Measurements from ENCODE around the gene OAT.

The OAT gene

DNA sequence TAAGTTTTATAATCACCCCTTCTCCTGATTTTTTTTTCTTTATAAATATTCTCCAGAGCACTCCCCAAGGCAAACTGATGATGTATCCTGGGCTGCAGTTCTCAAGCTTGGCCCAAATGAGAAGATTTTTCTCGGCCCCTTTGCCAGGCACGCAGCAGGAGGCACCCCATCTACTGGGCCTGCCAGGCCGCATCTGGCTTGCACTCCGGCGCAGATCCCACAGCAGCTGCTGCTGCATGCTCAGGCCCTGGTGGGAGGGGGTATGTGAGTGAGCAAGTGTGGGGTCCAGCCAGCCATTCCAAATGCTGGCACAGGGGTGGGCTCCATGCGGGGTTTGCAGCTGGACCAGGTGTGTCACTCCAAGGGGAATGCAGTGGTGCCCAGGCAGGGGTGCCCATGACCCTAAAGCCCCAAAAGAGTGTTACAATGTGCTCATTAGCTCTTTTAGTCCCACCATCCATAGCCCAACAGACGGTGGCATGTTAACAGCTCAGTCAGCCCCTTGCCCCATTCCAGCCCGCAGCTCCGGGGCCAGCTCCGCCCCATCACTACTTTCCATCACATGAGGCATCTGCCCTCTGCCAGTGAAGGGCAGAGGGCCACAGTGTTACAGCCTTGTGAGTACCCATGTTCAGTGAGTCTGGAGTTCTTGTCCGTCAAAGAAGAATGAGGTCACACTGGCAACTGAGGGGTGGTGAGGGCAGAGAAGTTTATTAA is 25.9 kb downstream of the OAT start:
- no peak overlapping the region for H2AFZ ChIP-seq (ENCODE audit: low read length)
- no peaks in the 10 kb centered on the region for H3K9me2 ChIP-seq (replicated peaks; ENCODE audit: insufficient read depth, low read length)
- no peaks in the 10 kb centered on the region for H3F3A ChIP-seq (ENCODE audit: insufficient read depth, low read length)
- no peak for DNase-seq
- H3K9me3 ChIP-seq (replicated peaks; ENCODE audit: insufficient read depth, low read length) = no peaks in the 10 kb centered on the region
- no peak overlapping the region for H3K4me2 ChIP-seq (ENCODE audit: low read depth, low read length)
- no peak overlapping the region for H3K9ac ChIP-seq (ENCODE audit: low read length)
- peaks cover 4% of the 10 kb centered on the region; the same call in 1 of the 2 replicates for H3K36me3 ChIP-seq (replicated peaks; ENCODE audit: insufficient read depth, low read length)
- H3K4me1 ChIP-seq (ENCODE audit: low read length) = no peaks in the 10 kb centered on the region
- H3K79me2 ChIP-seq (ENCODE audit: low read length) = no peaks in the 10 kb centered on the region
- TF ChIP-seq EZH2 (optimal IDR thresholded peaks at IDR 0.05; ENCODE audit: low read depth, low read length) = no peak
- no peak for TF ChIP-seq EZH2phosphoT487 (IDR thresholded peaks at IDR 0.05; ENCODE audit: low read length)
- TF ChIP-seq, protein P1, sequence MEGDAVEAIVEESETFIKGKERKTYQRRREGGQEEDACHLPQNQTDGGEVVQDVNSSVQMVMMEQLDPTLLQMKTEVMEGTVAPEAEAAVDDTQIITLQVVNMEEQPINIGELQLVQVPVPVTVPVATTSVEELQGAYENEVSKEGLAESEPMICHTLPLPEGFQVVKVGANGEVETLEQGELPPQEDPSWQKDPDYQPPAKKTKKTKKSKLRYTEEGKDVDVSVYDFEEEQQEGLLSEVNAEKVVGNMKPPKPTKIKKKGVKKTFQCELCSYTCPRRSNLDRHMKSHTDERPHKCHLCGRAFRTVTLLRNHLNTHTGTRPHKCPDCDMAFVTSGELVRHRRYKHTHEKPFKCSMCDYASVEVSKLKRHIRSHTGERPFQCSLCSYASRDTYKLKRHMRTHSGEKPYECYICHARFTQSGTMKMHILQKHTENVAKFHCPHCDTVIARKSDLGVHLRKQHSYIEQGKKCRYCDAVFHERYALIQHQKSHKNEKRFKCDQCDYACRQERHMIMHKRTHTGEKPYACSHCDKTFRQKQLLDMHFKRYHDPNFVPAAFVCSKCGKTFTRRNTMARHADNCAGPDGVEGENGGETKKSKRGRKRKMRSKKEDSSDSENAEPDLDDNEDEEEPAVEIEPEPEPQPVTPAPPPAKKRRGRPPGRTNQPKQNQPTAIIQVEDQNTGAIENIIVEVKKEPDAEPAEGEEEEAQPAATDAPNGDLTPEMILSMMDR (IDR thresholded peaks at IDR 0.05; ENCODE audit: low read length) = no peak
- no peak overlapping the region for H3K4me3 ChIP-seq (ENCODE audit: low read length)
- H3K27me3 ChIP-seq (replicated peaks; ENCODE audit: insufficient read depth, low read length) = no peaks in the 10 kb centered on the region
- H4K20me1 ChIP-seq (ENCODE audit: insufficient read depth, low read length) = no peaks in the 10 kb centered on the region
- no peak overlapping the region for H3K27ac ChIP-seq (ENCODE audit: low read length)

DNA sequence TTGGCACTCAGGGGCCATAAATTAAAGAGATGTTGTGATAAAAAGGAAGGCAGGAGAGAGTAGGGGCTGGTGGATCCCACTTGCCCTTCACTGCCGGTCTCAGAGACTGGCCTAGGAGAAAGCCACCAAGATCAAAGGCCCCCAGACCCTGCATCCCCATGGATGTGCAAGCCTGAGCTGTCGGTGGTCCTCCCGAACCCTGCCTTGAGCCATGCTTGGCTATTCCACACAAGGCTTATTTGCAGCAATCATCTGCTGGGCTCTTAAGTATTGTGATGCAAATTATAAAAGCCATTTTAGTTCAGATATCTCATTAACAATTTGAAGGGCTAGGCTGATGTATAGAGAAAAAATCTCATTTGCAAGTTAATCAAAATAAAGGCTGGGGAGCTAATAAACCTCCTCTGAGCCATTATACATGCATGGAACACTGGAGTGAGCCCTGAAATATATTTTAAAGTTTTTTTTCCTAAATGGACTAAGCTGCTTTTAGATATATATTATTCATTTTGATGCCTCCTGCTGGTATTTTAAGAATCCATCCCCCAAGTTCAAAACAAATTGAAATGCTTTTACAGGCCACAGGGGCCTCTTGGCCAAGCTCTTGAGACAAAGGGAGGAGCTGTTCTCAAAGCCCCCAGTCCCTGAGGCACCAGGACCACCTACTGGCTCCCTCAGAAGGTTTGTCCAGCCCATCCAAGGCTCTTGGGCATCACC is 28.1 kb downstream of the OAT start:
- no peaks in the 10 kb centered on the region for H3K9me3 ChIP-seq (replicated peaks; ENCODE audit: insufficient read depth, low read length)
- no peak overlapping the region for H3K4me2 ChIP-seq (ENCODE audit: low read depth, low read length)
- H3K4me3 ChIP-seq (ENCODE audit: low read length) = no peak overlapping the region
- H3K9ac ChIP-seq (ENCODE audit: low read length) = no peak overlapping the region
- H3K27ac ChIP-seq (ENCODE audit: low read length) = no peak overlapping the region
- no peaks in the 10 kb centered on the region for H3K79me2 ChIP-seq (ENCODE audit: low read length)
- H3K27me3 ChIP-seq (replicated peaks; ENCODE audit: insufficient read depth, low read length) = no peaks in the 10 kb centered on the region
- TF ChIP-seq EZH2phosphoT487 (IDR thresholded peaks at IDR 0.05; ENCODE audit: low read length) = no peak
- TF ChIP-seq, protein P1 (IDR thresholded peaks at IDR 0.05; ENCODE audit: low read length) = no peak
- H3K36me3 ChIP-seq (replicated peaks; ENCODE audit: insufficient read depth, low read length) = no peaks in the 10 kb centered on the region
- no peaks in the 10 kb centered on the region for H3K4me1 ChIP-seq (ENCODE audit: low read length)
- H3K9me2 ChIP-seq (replicated peaks; ENCODE audit: insufficient read depth, low read length) = no peaks in the 10 kb centered on the region
- no peak for DNase-seq
- H3F3A ChIP-seq (ENCODE audit: insufficient read depth, low read length) = no peaks in the 10 kb centered on the region
- H4K20me1 ChIP-seq (ENCODE audit: insufficient read depth, low read length) = no peaks in the 10 kb centered on the region
- H2AFZ ChIP-seq (ENCODE audit: low read length) = no peak overlapping the region

DNA sequence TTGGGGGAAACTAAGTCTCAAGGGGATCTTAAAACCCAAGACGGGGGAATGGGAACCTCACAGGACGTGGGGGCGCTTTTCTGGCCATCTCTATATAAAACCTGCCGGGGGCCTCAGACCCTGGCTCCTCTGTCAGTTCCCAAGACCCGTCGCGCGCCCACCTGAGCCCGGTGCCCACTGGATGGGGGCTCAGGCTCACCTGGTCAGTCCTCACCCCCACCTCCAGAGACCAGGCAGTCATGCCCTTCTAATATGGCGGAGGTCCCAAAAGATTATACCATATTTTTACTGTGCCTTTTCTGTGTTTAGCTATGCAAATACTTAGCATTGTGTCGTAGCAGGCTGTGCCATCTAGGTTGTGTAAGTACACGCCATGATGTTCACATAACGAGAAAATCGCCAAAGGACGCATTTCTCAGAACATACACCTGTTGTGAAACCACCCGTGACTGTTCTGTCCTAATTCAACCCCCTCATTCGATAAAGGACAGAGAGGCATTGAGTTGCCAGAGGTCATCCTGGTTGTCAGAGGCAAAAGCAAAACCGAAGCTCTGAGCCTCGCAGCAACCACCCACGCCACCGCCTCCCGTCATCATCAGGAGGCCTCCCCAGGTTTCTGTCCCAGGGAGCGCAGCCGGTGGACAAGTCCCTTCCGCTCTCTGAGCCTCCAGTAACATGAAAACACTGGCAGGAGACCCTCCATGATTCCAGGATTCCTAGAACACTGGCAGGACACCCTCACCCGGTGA is 28.9 kb downstream of the OAT start:
- peak overlapping the region; percentile 53; the same call in 1 of the 2 replicates for H3K9ac ChIP-seq (ENCODE audit: low read length)
- H3K36me3 ChIP-seq (replicated peaks; ENCODE audit: insufficient read depth, low read length) = no peaks in the 10 kb centered on the region
- H4K20me1 ChIP-seq (ENCODE audit: insufficient read depth, low read length) = no peaks in the 10 kb centered on the region
- H2AFZ ChIP-seq (ENCODE audit: low read length) = peak overlapping the region; percentile 93
- no peaks in the 10 kb centered on the region for H3F3A ChIP-seq (ENCODE audit: insufficient read depth, low read length)
- H3K27ac ChIP-seq (ENCODE audit: low read length) = peak overlapping the region; percentile 20; the same call in 1 of the 2 replicates
- no peaks in the 10 kb centered on the region for H3K9me3 ChIP-seq (replicated peaks; ENCODE audit: insufficient read depth, low read length)
- peak; percentile 46 for DNase-seq
- peak overlapping the region; percentile 99 for H3K4me2 ChIP-seq (ENCODE audit: low read depth, low read length)
- no peaks in the 10 kb centered on the region for H3K79me2 ChIP-seq (ENCODE audit: low read length)
- H3K4me1 ChIP-seq (ENCODE audit: low read length) = no peaks in the 10 kb centered on the region
- H3K9me2 ChIP-seq (replicated peaks; ENCODE audit: insufficient read depth, low read length) = no peaks in the 10 kb centered on the region
- no peaks in the 10 kb centered on the region for H3K27me3 ChIP-seq (replicated peaks; ENCODE audit: insufficient read depth, low read length)
- TF ChIP-seq, protein P1 (IDR thresholded peaks at IDR 0.05; ENCODE audit: low read length) = no peak
- TF ChIP-seq EZH2phosphoT487 (IDR thresholded peaks at IDR 0.05; ENCODE audit: low read length) = no peak
- TF ChIP-seq EZH2 (optimal IDR thresholded peaks at IDR 0.05; ENCODE audit: low read depth, low read length) = no peak
- peak overlapping the region; percentile 63 for H3K4me3 ChIP-seq (ENCODE audit: low read length)

Data from MM.1S (cell line).